NCI-H345 treated with DMSO at 0.1 percent for 48 hours (cell line): ENCODE results near the gene SWSAP1.
"Not testable (repeated sequence)": the region's sequence is repeated elsewhere in the genome, so short reads cannot be mapped to it uniquely, and the experiment has no call there.

Source experiments
- DNase-seq: peaks from one replicate; lab custom pipeline; 2025; ENCODE audit not compliant: unreplicated experiment; lab: John Stamatoyannopoulos, UW

Gene SWSAP1

DNA sequence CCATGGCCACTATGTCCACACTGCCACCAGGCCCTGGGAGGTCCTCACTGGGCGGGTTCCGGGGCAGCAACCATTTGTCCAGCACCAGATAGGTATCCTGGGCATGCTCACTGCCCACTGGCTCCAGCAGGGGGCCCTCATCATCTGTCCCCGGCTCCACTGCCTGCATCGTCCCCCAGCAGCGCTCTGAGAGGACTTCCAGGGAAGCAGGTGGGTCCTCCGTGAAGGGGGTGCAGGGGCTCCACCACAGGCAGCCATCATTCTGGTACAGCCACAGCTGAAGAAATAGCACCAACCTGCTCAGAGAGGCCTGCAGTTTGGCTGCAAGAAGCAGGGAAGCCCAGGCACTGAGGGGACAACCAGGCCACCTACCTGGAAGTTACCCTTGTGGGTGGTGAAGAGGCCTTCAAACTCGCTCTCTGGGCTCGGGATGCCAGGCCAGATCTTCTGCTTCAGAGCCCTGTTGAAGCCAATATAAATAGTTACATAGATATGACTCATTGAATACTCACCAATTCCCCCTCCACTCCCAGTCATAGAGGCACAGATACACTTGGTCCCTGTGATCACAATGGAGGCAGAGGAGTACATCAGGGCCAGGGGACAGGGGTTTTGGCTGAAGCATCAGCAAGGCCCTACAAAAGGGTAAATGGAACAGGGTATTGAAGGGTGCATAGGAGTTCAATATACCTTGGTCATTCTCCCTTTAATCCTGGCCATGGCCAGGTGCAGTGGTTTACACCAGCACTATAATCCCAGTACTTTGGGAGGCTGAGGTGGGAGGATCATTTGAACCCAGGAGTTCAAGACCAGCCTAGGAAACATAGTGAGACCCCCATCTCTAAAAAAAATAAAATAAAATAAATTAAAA lies 4.1 kb downstream of the SWSAP1 start:
- DNase-seq, result no peak

GRCh38 chr19:11379269-11379845 lies 4.9 kb downstream of the SWSAP1 start:
- DNase-seq, result not testable (repeated sequence)

DNA sequence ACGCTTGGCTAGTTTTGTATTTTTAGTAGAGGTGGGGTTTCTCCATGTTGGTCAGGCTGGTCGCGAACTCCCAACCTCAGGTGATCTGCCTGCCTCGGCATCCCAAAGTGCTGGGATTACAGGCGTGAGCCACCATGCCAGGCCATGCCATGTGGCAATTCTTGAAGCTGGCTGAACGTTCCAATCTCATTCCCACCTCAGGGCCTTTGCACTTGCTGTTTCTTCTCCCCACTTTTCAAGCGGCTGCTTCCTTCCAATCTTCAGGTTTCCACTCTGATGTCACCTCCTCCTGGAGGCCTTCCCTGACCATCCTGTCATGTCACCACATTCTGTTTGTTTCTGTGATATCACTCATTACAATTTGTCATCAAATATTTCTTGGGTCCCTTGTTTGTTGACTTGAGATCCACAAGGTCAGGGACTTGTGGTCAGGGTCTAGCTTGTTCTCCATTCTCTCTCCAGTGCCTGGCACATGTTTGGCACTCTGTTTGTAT lies 5.4 kb downstream of the SWSAP1 start:
- DNase-seq, result no peak

DNA sequence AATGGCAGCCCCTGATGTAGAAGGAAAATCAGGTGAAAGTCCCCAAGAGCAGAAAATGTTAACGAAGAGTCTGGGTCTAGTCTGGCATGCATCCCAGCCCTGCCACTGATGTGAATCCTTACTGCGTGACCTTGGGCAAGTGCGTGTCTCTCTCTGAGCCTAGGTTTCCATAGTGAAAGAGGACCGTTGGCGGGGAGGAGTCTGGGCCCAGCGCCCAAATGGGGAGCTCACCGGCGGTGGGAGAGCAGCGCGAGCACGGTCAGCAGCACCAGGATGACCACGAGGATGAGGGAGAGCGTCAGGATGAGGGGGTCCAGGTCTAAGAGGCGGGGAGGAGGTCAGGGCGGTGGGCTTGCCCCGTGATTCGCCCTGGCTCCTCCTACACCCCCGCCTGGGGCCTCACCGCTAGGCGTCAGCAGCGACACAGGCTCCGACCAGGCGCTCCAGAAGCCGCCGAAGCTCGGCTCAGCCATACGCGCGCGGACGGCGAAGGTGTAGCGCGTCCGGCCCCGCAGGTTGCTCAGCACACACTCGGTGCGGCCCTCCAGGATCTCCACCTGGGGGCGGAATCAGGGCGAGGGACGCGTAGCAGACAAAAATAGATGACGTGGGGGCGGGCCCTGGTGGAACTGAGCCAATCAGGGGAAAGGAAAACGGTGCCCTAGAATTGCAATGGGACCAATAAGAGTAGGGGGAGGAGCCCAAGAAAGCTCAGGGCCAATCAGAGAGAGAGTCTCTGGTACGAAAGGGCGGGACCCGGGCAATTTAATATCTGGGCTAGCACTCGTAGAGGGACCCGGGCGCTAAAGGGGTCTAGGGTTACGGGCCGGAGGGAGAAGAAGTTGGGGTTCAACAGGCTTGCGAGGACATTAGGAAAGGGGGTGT lies 6.4 kb downstream of the SWSAP1 start:
- peak; percentile 64 for DNase-seq

GRCh38 chr19:11382898-11383705 lies 8.6 kb downstream of the SWSAP1 start:
- DNase-seq, result no peak

DNA sequence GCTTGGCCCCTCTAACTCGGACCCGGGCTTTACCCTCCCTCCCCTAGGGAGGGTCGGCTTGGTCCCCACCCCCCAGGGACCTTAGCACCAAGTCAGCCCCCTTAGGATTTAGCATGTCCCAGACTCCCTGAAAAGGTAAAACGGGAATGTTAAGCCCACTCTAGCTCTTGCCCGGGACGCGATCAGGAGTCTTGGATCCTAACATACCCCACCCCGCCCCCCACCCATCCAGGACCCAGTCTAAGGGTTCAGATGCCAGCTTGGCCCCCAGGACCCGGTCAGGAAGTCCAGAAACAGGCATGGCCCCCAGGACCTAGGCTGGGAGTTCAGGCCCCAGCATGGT lies 9.2 kb downstream of the SWSAP1 start:
- DNase-seq, result no peak

DNA sequence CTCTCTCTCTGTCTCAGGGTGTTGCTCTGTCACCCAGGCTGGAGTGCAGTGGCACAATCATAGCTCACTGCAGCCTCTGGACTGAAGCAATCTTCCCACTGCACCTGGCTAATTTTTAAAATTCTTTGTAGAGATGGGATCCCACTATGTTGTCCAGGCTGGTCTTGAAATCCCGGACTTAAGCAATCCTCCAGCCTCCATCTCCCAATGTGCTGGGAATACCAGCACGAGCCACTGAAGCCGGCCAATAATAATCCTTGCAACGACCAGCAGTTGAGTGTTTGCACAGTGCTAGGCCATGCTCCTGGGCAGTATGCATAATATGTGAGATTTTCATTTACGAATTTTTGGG lies 10.3 kb downstream of the SWSAP1 start:
- DNase-seq, result no peak

GRCh38 chr19:11387162-11388034 lies 12.9 kb downstream of the SWSAP1 start:
- no peak for DNase-seq

GRCh38 chr19:11390359-11390758 lies 15.9 kb downstream of the SWSAP1 start:
- DNase-seq, result no peak

DNA sequence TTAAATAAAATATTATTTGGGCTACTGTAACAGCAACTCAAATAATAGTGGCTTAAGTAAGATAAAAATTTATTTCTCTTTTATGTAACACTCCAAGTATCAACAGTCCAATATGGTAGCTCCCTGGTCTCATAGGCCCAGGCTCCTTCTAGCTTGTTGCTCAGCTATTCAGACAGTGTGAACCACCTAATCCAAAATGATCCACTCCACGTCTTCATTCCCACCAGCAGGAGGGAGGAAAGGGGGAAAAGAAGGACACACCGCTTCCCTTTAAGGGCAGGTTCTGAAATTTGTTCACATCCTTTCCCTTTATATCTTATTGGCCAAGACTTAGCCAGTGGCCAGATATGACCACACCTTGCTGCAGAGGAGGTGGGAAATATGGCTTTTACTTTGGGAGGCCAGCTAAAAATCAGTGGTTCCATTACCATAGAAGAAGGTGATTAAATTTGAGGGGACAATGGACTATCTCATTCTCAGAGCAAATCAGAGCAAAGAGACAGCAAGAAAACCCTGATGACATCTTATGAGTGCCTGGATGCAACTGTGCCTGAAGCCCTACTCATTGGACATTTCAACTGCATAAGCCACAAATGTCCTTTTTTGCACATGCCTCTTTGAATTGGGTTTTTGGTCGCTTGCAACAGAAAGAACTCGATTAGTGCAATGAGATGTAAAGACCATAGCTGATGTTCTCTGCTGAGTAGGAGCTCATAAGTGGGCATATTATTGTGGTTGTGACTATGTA lies 16.6 kb downstream of the SWSAP1 start:
- DNase-seq, result no peak

DNA sequence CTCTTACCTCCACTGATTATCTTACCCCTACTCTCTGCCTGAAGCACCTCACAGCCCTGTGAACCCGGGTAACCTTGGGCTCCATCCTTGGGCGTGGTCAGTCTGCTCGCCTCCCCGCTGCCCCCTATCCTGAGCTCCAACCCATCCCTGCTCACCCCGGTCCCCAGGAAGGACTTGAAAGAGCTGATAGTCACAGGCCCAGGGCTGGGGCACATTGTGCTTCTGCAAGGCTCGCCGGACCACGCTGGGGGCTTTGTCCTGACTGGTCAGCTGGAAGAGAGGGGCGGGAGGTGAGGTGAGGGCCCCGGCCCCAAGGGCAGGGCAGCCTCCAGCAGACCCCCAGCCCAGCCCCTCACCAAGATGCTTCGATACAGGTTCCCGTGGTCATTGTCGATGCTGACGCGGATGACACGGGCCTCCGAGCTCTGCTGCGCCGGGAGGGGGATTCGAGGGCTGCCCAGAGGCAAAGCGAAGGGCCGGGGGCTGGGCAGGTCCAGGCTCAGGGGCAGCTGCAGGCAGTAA lies 22.7 kb downstream of the SWSAP1 start:
- no peak for DNase-seq

DNA sequence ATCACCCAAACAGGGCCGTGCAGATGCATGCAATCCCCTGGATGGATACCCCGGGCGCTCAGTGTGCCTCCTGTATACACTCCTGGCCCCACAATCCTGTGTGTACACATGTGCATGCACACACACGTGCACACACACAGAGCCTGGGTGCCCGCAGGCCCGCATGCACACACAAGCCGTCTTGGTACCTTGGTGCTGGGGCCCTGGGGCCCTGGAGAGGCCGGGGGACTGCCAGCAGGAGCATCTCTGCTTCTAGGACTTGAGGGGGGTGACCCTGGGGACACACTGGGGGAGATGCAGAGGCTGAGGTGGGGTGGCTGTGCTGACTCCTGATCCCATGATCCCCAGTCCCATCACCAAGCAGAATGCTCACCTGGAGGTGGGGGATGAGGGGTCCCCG lies 25.2 kb downstream of the SWSAP1 start:
- no peak for DNase-seq

DNA sequence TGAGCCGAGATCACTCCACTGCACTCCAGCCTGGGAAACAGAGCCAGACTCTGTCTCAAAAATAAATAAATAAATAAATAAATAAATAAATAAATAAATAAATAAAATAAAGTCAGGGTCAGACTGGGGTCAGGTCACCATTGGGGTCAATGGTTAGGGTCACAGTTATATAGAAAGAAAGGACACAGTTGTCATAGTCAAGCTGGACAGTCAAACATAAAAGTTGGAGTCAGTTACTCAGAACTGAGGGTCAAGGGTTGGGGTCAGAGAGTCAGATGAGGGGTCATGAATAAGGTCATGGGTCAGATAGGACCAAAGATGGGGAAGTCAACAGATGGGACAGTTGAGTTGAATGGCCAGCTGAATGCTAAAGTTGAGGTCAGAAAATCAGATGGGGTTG lies 26.3 kb downstream of the SWSAP1 start:
- DNase-seq, result no peak

DNA sequence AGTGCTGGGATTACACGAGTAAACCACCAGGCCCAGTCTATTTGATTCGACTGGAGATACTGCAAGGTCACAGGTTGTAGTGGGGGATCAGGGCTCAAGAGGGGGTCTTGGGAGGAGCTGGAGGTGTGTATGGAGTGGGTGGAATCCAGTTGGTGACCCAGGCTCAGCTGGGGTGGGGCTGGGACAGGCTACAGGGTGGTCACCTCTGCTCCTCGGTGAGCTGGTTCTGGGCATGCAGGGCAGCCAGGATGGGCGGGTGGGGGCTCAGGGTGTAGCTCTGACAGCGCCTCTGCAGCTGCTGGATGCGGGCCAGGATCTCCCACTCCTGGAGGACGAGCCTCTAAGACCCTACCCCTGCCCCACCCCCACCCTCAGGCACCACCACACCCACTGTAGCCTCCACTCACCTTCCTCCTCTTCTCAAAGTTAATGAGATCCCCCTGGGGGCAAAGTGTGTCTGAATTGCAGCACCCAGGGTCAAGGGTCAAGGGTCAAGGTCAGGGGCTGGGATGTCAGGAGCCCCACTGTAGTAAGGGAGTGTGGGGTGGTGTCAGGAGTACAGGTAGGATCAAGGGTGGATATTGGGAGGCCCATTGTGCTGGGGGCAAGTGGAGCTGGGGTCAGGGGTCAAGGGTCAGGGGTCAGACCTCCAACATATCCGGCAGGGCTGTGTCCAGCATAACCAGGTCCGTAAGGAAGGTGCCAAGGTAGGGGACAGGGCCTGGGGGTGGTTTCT lies 27.5 kb downstream of the SWSAP1 start:
- no peak for DNase-seq

DNA sequence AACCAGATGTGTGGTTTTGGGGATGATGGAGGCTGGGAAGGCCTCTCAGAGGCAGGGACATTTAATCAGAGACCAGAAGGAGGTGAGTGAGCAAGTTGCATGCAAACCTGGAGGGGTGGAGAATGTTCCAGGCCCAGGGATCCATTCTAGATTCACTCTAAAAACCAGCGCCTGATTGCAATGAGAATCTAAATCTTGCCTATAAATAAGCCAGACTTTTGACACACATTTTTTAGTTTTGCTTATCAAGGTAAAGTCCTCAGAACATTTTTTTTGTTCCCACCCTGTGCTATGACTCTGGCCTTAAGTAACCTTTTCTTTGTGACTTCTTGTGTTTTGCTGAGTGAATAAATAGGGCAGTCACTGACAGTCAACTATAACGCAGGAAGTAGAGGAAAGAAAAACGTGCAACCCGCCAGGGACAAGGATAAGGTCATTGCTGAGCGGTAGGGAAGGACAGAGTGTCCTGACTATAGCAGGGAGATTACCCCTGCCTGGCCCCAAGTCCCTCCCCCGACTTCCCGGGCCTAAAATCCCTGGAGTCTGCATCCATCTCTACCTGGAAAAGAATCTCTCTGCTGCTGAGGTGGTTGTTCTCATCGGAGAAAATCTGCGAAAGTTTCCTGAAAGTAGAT lies 30.2 kb downstream of the SWSAP1 start:
- DNase-seq, result no peak

DNA sequence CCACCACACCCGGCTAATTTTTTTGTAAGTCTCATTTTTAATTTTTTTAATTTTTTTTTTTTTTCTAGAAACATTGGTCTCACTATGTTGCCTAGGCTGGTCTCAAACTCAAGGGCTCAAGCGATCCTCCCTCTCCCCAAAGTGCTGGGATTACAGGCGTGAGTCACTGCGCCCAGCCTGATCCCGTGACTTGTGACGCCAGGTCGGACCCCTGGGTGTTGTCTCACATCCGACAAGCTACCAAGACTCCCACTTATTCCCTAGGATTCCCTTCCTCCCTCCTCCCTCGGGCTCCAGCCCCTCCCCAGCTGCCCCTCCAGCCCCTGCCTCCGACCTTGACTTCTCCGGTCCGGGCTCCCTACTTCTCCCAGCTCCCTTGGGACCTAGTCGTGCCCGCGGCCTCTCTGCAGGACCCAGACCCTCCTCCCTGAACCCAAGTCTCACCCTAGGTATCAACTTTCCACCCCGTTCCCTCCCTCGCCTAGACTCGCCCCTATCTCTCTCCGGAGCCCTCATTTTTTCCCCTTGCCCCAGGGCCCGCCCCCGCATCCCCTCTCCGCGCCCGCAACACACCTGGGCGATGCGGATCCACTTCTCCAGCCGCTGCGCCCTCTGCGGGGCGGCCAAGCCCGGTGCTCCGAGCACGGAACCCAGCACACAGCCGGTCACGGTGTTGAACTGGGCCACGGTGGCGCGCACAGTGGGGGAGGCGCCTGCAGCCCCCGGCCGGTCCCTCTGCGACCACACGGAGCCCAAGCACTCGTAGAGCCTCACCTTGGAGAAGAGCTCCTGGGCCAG lies 31.6 kb downstream of the SWSAP1 start:
- DNase-seq, result no peak

DNA sequence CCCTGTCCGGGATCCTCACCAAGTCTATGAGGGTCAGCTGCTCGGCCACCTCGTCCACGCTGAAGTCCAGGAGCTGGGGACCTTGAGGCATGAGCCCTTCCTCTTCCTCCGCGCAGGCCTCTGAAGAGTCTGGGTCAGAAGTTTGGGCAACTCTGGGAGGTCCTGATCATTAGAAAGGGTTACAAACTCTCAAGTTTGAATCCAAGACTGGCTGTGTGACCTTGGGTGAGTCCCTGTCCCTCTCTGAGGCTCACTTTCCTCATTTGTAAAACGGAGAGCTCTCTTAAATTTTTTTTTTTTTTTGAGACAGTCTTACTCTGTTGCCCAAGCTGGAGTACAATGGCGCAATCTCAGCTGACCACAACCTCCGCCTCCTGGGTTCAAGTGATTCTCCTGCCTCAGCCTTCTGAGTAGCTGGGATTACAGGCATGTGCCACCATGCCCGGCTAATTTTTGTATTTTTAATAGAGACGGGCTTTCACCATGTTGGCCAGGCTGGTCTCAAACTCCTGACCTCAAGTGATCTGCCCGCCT lies 32.3 kb downstream of the SWSAP1 start:
- not testable (repeated sequence) for DNase-seq
